HepG2 (cell line): Measurements from ENCODE around the gene USP7. TPM values are rescaled to one million over a fixed set of nuclear protein-coding genes. Genes with fewer than 3 reads are reported as not detected.

Experiments used
- ATAC-seq: fragments of 200-7000 bp; cut with Tn5 transposase; 3 replicates; pipeline ENCODE4 v1.9.1; 2020; ENCODE audit warnings: mild to moderate bottlenecking, moderate library complexity
- BruUV-seq: library from RNA; stranded (reverse); fragments of 400-500 nt; replicated peaks from 2 replicates; lab custom pipeline; 2021; lab: Mats Ljungman, UMichigan
- CTCF ChIA-PET: fragments of 300-600 bp; formaldehyde crosslinking; extraction: SDS; loops from one replicate; lab custom pipeline; 2021; ENCODE audit warnings: low total read pairs, inconsistent platforms, low intra/inter-chr PET ratio; lab: Yijun Ruan, JAX
- POLR2A ChIA-PET: fragments of 350-600 bp; sonication (Branson Sonifier 250); formaldehyde crosslinking; loops from one replicate; lab custom pipeline; 2020; ENCODE audit warnings: antibody characterized with exemption, inconsistent platforms; lab: Yijun Ruan, JAX
- DNase-seq: peaks from one replicate; pipeline ENCODE4 v3.0.0-alpha.2; 2015; ENCODE audit warnings: low spot score
- FAIRE-seq: peaks from 3 replicates; lab custom pipeline; 2011; peaks lifted over from hg19 to GRCh38; lab: Jason Lieb, UNC
- H2AFZ ChIP-seq: one replicate; pipeline ENCODE4 v1.6.1; 2011; ENCODE audit warnings: low read length, inconsistent platforms
- H3K27ac ChIP-seq: fragments of 300-600 bp; 3 replicates; pipeline ENCODE4 v1.8.0; 2011; ENCODE audit warnings: mixed run types, mild to moderate bottlenecking, mixed read lengths, low read length, inconsistent platforms; ENCODE audit not compliant: insufficient read depth; ENCODE audit errors: extremely low read length
- H3K27me3 ChIP-seq, 2 experiments: fragments of 200-600 bp in 1 of 2; 2 replicates in 1 of 2; 3 replicates in 1 of 2; pipeline versions ENCODE4 v1.6.0 to v1.8.0; 2011; ENCODE audit warnings: low read length in 2 of 2, mild to moderate bottlenecking in 2 of 2, moderate library complexity in 2 of 2, inconsistent platforms in 1 of 2; ENCODE audit not compliant: insufficient read depth in 2 of 2, control insufficient read depth in 1 of 2
- H3K36me3 ChIP-seq, 2 experiments: fragments of 200-600 bp in 1 of 2; replicated peaks in 1 of 2; 2 replicates in 1 of 2; 3 replicates in 1 of 2; pipeline versions ENCODE4 v1.5.1 to v1.8.0; 2011; ENCODE audit warnings: low read length in 2 of 2, inconsistent platforms in 1 of 2; ENCODE audit not compliant: insufficient read depth in 2 of 2, control insufficient read depth in 1 of 2
- H3K4me1 ChIP-seq: 2 replicates; pipeline ENCODE4 v1.5.1; 2012; ENCODE audit warnings: low read length, inconsistent platforms; ENCODE audit not compliant: insufficient read depth
- H3K4me2 ChIP-seq: 2 replicates; pipeline ENCODE4 v1.6.0; 2011; ENCODE audit warnings: low read depth, low read length, inconsistent platforms
- H3K4me3 ChIP-seq, 3 experiments: fragments of 200-600 bp in 1 of 3; sonication (generic), shearing (Covaris generic) in 1 of 3; replicated peaks in 1 of 3; 2 replicates each; pipeline ENCODE4 v1.5.1; 2011 to 2016; ENCODE audit warnings: low read length in 3 of 3, inconsistent platforms in 2 of 3, low read depth in 2 of 3, mild to moderate bottlenecking in 2 of 3, control low read depth in 1 of 3, mixed read lengths in 1 of 3; ENCODE audit not compliant: insufficient read depth in 1 of 3
- H3K79me2 ChIP-seq: one replicate; pipeline ENCODE4 v1.6.1; 2011; ENCODE audit warnings: low read length, inconsistent platforms; ENCODE audit not compliant: insufficient read depth
- H3K9ac ChIP-seq: 2 replicates; pipeline ENCODE4 v1.6.0; 2011; ENCODE audit warnings: mild to moderate bottlenecking, low read depth, low read length, inconsistent platforms; ENCODE audit not compliant: insufficient read depth
- H3K9me3 ChIP-seq: 2 replicates; pipeline ENCODE4 v1.5.1; 2012; ENCODE audit warnings: mild to moderate bottlenecking, low read length
- H4K20me1 ChIP-seq: 2 replicates; pipeline ENCODE4 v1.6.0; 2011; ENCODE audit warnings: inconsistent platforms, mild to moderate bottlenecking, low read length, moderate library complexity; ENCODE audit not compliant: insufficient read depth
- DBP ChIP-seq: sonication (generic); formaldehyde crosslinking; IDR thresholded peaks from 2 replicates; pipeline ENCODE4 v1.4.0; 2020; ENCODE audit warnings: missing genetic modification reagents; ENCODE audit errors: not compliant biosample characterization
- E2F2 ChIP-seq: sonication (generic); formaldehyde crosslinking; IDR thresholded peaks from 2 replicates; pipeline ENCODE4 v1.4.0; 2020; ENCODE audit warnings: missing genetic modification reagents, borderline replicate concordance
- FOSL1 ChIP-seq: sonication (generic); formaldehyde crosslinking; IDR thresholded peaks from 2 replicates; pipeline ENCODE4 v1.9.0; 2021; ENCODE audit warnings: missing genetic modification reagents, borderline replicate concordance
- FOXA3 ChIP-seq: IDR thresholded peaks from 2 replicates; pipeline ENCODE4 v1.6.1; 2016; ENCODE audit warnings: missing genetic modification reagents, missing compliant biosample characterization
- HMG20A ChIP-seq: IDR thresholded peaks from 2 replicates; pipeline ENCODE4 v1.6.1; 2016; ENCODE audit warnings: borderline replicate concordance
- KLF9 ChIP-seq: IDR thresholded peaks from 2 replicates; pipeline ENCODE4 v1.6.1; 2016; ENCODE audit warnings: low read depth
- MIER2 ChIP-seq: IDR thresholded peaks from 2 replicates; pipeline ENCODE4 v1.6.1; 2016; ENCODE audit warnings: missing biosample characterization, missing genetic modification reagents
- PATZ1 ChIP-seq: sonication (generic); formaldehyde crosslinking; IDR thresholded peaks from 2 replicates; pipeline ENCODE4 v1.4.0; 2020; ENCODE audit warnings: missing genetic modification reagents
- POLR2G ChIP-seq: fragments of 200-400 bp; formaldehyde crosslinking; IDR thresholded peaks from 2 replicates; pipeline ENCODE4 v1.6.1; 2018; ENCODE audit warnings: mild to moderate bottlenecking, low read depth, low read length, moderate library complexity
- SNRNP70 ChIP-seq: fragments of 200-400 bp; formaldehyde crosslinking; IDR thresholded peaks from 2 replicates; pipeline ENCODE4 v1.6.1; 2017; ENCODE audit warnings: mild to moderate bottlenecking, low read depth, low read length, moderate library complexity
- STAT5B ChIP-seq: sonication (generic); formaldehyde crosslinking; IDR thresholded peaks from 2 replicates; pipeline ENCODE4 v1.4.0; 2020; ENCODE audit warnings: missing genetic modification reagents
- TBX3 ChIP-seq: fragments of 450-650 bp; IDR thresholded peaks from 2 replicates; pipeline ENCODE4 v1.6.1; 2017; ENCODE audit warnings: antibody characterized with exemption, mild to moderate bottlenecking, inconsistent platforms, borderline replicate concordance
- YY1 ChIP-seq: IDR thresholded peaks from 2 replicates; pipeline ENCODE4 v1.6.1; 2011; ENCODE audit warnings: low read length, low read depth, moderate library complexity, mild to moderate bottlenecking; ENCODE audit not compliant: insufficient read depth, insufficient replicate concordance
- ZBTB37 ChIP-seq: sonication (generic); formaldehyde crosslinking; IDR thresholded peaks from 2 replicates; pipeline ENCODE4 v1.4.0; 2020; ENCODE audit warnings: mild to moderate bottlenecking, missing genetic modification reagents
- ZNF530 ChIP-seq: sonication (generic); formaldehyde crosslinking; IDR thresholded peaks from 2 replicates; pipeline ENCODE4 v1.5.0; 2020; ENCODE audit warnings: low read depth, mild to moderate bottlenecking, missing genetic modification reagents
- ZNF616 ChIP-seq: sonication (generic); formaldehyde crosslinking; IDR thresholded peaks from 2 replicates; pipeline ENCODE4 v1.5.0; 2020; ENCODE audit warnings: low read depth, mild to moderate bottlenecking, missing genetic modification reagents
- ZNF629 ChIP-seq: sonication (generic); formaldehyde crosslinking; conservative IDR thresholded peaks from 2 replicates; pipeline ENCODE4 v1.5.0; 2020; ENCODE audit warnings: missing genetic modification reagents
- ZNF724P ChIP-seq: sonication (generic); formaldehyde crosslinking; IDR thresholded peaks from 2 replicates; pipeline ENCODE4 v1.8.0; 2022; ENCODE audit warnings: missing genetic modification reagents, borderline replicate concordance
- WGBS: methylation state at CpG from one replicate; pipeline ENCODE4 v1.1.6; 2017; ENCODE audit warnings: low lambda C conversion rate; 5-methylcytosine and 5-hydroxymethylcytosine counted together
- in situ Hi-C: cut with HindIII; loops from 2 replicates; pipeline ENCODE4 v1.10.0; 2017; ENCODE audit warnings: low pct_unique_long_range_greater_than_20kb; ENCODE audit not compliant: extremely low pct_ligation_motif_present
- intact Hi-C: fragments of 100-400 bp; cut with micrococcal nuclease; formaldehyde crosslinking; loops from one replicate; pipeline ENCODE4 v1.10.0; 2022; ENCODE audit not compliant: unreplicated experiment
- polyA plus RNA-seq, 8 experiments: library from polyadenylated mRNA; depleted of rRNA in 3 of 8; stranded (reverse) in 7 of 8; unstranded in 1 of 8; fragments of >200 nt; fragmentation: Illumina TruSeq in 4 of 8; extraction: Trizol in 4 of 8; gene quantifications; 2 replicates each; pipeline versions ENCODE4 v1.2.1 to v1.2.3, GENCODE V29; 2011 to 2016; ENCODE audit warnings: low read depth in 4 of 8, missing spikeins in 1 of 8, mixed read lengths in 1 of 8; ENCODE audit not compliant: insufficient read depth in 1 of 8
- total RNA-seq, 5 experiments: library from RNA; depleted of rRNA; stranded (reverse); fragments of >200 nt; fragmentation: Illumina TruSeq; extraction: Trizol; gene quantifications; 2 replicates each; pipeline ENCODE4 v1.2.3, GENCODE V29; 2016; ENCODE audit warnings: low read depth in 1 of 5

Gene USP7
- total and polyA plus RNA-seq, 2 of the 13 experiments (the other 11 are each of a cell fraction or from before 2014, with no cell fraction given): 52.5 to 173 TPM

- TF ChIP-seq ZNF724P (CRISPR knock-in tag): no peak
- no peak for TF ChIP-seq ZNF629 (CRISPR knock-in tag)
- no peak for TF ChIP-seq SNRNP70
- no peak for TF ChIP-seq KLF9
- no peak for TF ChIP-seq YY1
- TF ChIP-seq ZNF616 (CRISPR knock-in tag): no peak
- TF ChIP-seq FOSL1 (CRISPR knock-in tag): no peak
- no peak for TF ChIP-seq HMG20A
- TF ChIP-seq ZBTB37 (CRISPR knock-in tag): no peak
- no peak for TF ChIP-seq TBX3
- TF ChIP-seq ZNF530: no peak
- TF ChIP-seq FOXA3 (CRISPR knock-in tag): no peak
These were observed 104.5 kb downstream of the USP7 start (continued) for GRCh38 chr16:8858994-8859912.

- no peak for DNase-seq
- no peak overlapping the region for H3K4me2 ChIP-seq
- peaks cover 27% of the 10 kb centered on the region for H3K79me2 ChIP-seq
- POLR2A ChIA-PET: interaction anchor here (1.5 to 7.5 kb wide), 2 partner anchors 9 to 13 kb away, joined by 7 to 105 read pairs; partner anchors contain the start of gene CARHSP1
- peaks cover 30% of the 10 kb centered on the region for H3K4me1 ChIP-seq
- intact Hi-C loops (no loop called here), in situ Hi-C loops (no loop called here)
- H2AFZ ChIP-seq: no peak overlapping the region
- no TSS peak for BruUV-seq
- 77% methylated on average over 5 of the region's 5 CpGs for WGBS
- no peak overlapping the region for H3K9ac ChIP-seq
- CTCF ChIA-PET: no interaction called here
- no peaks in the 10 kb centered on the region for H3K9me3 ChIP-seq
- no peak overlapping the region for H3K27ac ChIP-seq
- H4K20me1 ChIP-seq: peaks cover 42% of the 10 kb centered on the region
- no peaks in the 10 kb centered on the region for H3K27me3 ChIP-seq
- peaks cover 54 to 77% of the 10 kb centered on the region in 2 experiments for H3K36me3 ChIP-seq
- ATAC-seq: no peak
- no peak overlapping the region for H3K4me3 ChIP-seq
- FAIRE-seq: no peak
- TF ChIP-seq POLR2G (0 out of 2 replicates have a peak, but pooled peaks have one; percentile 4), MIER2 (CRISPR knock-in tag) (no peak), STAT5B (no peak), DBP (CRISPR knock-in tag) (no peak), E2F2 (CRISPR knock-in tag) (0 out of 2 replicates have a peak, but pooled peaks have one; percentile 3), PATZ1 (CRISPR knock-in tag) (no peak)
These were observed 107.7 kb downstream of the USP7 start for GRCh38 chr16:8855972-8856371.
